Measurements from ENCODE around the gene CBLN3.

- TF ChIP-seq CTCF (conservative IDR thresholded peaks at IDR 0.05; ENCODE audit: low read depth, low read length) (no peak), EZH2 (IDR thresholded peaks at IDR 0.05; ENCODE audit: low read length, unreplicated experiment) (no peak)
Observed at GRCh38 chr14:24398653-24399446, 30.6 kb downstream of the CBLN3 start, which contains the start of gene NYNRIN.

All from PC-3 (cell line).